Measurements from ENCODE around the gene TK2.
"Not testable (repeated sequence)": the region's sequence is repeated elsewhere in the genome, so short reads cannot be mapped to it uniquely, and the experiment has no call there.

Gene TK2

GRCh38 chr16:66465946-66466345 lies 84.0 kb downstream of the TK2 start:
- not testable (repeated sequence) for DNase-seq

DNA sequence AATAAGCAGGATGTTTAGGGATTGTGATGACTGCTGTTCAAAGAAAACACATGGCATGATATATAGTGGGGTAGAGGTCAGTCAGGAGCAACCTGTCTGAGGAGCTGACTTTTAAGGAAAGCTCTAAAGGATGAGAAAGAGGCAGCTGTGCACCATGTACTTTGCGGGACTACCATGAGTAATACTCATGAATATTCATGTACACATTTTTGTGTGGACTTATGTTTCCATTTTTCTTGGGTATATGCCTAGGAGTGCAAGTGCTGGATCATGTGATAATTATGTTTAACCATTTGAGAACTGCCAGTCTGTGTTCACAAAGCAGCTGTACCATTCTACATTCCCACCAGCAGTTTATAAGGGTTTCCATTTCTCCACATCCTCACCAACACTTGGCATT lies 87.0 kb downstream of the TK2 start:
- no peak for DNase-seq

- DNase-seq, result no peak
These were observed 89.2 kb downstream of the TK2 start for GRCh38 chr16:66460703-66461102.

- no peak for DNase-seq
These were observed 90.0 kb downstream of the TK2 start for GRCh38 chr16:66459878-66460277.

GRCh38 chr16:66458853-66459252 lies 91.1 kb downstream of the TK2 start:
- DNase-seq, result no peak

DNA sequence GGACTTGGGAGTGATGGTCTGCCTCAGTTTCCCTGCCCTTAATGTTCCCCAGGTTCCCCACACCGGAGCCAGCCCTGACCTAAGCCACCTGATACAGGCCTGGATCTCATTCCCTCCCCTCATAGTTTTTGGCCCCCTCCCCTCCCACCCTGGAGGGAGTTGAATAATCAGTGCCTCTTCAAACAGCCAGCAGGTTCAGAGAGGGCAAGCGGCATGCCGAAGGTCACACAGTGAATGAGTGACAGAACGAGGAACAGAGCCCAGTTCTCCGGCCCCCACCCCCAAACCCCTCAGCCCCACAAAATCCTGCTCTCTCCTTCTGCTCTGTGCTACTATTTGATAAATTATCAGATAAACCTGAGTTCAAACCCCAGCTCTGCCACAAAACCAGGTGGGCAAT lies 91.6 kb downstream of the TK2 start:
- DNase-seq, result no peak
